SIG-M5 (cell line): ENCODE results near the gene RIMBP2.
"Not testable (repeated sequence)": the region's sequence is repeated elsewhere in the genome, so short reads cannot be mapped to it uniquely, and the experiment has no call there.

Experiments
- DNase-seq: peaks from one replicate; lab custom pipeline; 2025; lab: John Stamatoyannopoulos, UW

Gene RIMBP2, protein sequence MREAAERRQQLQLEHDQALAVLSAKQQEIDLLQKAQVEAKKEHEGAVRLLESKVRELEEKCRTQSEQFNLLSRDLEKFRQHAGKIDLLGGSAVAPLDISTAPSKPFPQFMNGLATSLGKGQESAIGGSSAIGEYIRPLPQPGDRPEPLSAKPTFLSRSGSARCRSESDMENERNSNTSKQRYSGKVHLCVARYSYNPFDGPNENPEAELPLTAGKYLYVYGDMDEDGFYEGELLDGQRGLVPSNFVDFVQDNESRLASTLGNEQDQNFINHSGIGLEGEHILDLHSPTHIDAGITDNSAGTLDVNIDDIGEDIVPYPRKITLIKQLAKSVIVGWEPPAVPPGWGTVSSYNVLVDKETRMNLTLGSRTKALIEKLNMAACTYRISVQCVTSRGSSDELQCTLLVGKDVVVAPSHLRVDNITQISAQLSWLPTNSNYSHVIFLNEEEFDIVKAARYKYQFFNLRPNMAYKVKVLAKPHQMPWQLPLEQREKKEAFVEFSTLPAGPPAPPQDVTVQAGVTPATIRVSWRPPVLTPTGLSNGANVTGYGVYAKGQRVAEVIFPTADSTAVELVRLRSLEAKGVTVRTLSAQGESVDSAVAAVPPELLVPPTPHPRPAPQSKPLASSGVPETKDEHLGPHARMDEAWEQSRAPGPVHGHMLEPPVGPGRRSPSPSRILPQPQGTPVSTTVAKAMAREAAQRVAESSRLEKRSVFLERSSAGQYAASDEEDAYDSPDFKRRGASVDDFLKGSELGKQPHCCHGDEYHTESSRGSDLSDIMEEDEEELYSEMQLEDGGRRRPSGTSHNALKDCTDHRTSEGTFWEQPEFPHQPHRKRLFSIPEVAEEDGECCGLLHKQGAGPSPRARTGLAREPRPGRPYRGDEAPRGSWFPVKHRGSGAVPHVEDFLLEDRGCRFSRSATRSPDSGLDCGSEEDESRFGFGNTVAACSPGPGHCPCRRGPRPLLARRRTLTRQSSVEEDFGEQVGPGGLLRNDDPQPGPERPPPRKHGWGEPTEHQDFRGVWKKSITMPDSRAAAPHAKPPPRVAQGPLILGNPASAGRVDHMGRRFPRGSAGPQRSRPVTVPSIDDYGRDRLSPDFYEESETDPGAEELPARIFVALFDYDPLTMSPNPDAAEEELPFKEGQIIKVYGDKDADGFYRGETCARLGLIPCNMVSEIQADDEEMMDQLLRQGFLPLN (N-terminal part only)

DNA sequence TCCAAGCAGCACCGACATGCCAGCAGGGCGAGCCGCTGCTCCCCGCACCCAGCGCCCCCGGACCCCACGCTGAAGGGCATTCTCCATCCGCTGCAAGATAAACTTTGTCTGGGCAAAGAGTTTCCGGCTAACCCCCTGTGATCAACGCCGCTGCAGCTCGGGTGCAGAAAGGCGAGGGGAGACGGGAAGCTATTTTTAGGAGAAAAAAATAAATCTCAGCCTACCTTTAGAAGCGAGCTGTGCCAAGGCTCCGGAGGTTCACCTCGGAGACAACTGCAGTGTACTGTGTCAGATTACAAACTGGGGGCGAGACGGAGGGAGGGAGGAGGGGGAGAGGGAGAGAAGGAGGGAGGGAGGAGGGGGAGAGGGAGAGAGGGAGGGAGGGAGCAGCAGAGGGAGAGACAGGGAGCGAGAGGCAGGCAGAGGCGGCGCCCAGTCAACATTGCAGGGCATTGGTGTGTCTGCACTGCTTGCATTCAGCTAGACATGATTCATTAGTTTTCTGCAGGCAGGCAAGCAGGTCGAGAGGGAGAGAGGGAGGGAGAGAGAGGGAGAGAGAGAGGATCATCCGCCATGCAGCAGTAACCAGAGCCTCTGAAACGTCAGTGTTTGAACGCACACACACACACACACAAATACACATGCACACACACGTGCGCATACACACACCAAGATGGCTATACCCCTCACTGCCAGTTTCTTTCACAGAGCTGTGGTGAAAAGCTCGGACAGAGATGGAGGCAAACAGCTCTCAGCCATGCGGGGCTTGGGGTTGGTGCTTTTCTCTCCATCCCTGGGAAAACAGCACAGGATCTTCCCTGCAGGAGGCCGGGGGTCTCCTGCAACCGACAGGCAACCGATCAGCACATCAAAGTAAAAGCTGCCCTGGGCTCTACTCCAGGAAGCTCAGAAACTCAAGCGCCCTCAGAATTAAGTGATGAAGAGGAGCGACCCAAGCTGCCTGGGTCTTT is at the start of gene RIMBP2:
Gene RIMBP2 (minus strand): TSS at position 302 of the 971 bp plus-strand sequence. CDS start 237,286 bp downstream, outside the sequence.
- no peak for DNase-seq

DNA sequence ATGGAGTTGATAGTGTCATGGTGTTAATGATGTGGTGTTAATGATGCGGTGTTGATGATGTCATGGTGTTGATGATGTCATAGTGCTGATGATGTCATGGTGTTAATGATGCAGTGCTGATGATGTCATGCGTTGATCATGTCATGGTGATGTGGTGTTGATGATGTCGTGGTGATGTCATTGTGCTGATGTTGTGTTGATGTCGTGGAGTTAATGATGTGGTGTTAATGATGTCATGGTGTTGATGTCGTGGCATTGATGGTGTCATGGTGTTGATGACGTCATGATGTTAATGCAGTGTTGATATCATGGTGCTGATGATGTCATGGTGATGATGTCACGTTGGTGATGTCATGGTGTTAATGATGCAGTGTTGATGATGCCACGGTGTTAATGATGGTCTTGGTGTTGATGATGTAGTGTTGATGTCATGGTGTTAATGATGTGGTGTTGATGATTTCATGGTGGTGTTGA is 49.1 kb upstream of the RIMBP2 start:
- no peak for DNase-seq

DNA sequence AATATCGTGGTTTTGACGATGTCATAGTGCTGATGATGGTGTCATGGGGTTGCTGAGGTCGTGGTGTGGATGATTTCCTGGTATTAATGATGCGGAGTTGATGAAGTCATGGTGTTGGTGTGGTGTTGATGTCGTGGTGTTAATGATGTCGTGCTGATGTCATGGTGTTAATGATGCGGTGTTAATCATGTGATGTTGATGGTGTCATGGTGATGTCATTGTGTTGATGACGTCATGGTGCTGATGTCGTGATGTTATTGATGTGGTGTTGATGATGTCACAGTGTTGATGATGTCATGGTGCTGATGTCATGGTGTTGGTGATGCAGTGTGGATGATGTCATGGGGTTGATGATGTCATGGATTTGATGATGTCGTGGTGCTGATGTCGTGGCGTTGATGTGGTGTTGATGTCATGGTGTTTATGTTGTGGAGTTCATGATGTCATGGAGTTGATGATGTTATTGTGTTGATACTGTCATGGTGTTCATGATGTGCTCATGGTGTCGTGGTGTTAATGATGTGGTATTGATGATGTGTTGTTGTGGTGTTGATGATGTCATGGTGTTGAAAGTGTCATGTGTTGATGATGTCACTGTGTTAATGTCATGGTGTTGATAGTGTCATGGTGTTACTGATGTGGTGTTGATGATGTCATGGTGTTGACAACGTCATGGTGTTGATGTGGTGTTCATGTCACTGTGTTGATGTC is 48.5 kb upstream of the RIMBP2 start:
- DNase-seq, result no peak

GRCh38 chr12:130764073-130764472 is 48.0 kb upstream of the RIMBP2 start:
- DNase-seq, result no peak

GRCh38 chr12:130762319-130762675 is 46.2 kb upstream of the RIMBP2 start:
- DNase-seq, result no peak

GRCh38 chr12:130761537-130762318 is 45.6 kb upstream of the RIMBP2 start:
- DNase-seq, result no peak

GRCh38 chr12:130754234-130754901 is 38.3 kb upstream of the RIMBP2 start:
- no peak for DNase-seq

- DNase-seq, result no peak
Measured at GRCh38 chr12:130752692-130753230, 36.7 kb upstream of the RIMBP2 start.

DNA sequence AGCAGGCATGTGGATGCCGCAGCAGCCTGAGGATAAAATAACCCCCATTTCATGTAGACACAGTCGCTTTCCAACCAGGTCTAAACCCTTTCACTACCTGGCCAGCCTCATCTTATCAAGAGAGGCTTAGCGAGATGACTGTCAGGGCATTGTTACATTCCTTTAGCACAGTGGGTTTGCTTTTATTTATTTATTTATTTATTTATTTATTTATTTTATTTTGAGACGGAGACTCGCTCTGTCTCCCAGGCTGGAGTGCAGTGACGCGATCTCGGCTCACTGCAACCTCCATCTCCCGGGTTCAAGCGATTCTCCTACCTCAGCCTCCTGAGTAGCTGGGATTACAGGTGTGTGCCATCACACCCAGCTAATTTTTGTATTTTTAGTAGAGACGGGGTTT is 35.9 kb upstream of the RIMBP2 start:
- not testable (repeated sequence) for DNase-seq

- no peak for DNase-seq
Measured at GRCh38 chr12:130748786-130749185, 32.7 kb upstream of the RIMBP2 start.

- no peak for DNase-seq
Measured at GRCh38 chr12:130747867-130748740, 32.0 kb upstream of the RIMBP2 start.

DNA sequence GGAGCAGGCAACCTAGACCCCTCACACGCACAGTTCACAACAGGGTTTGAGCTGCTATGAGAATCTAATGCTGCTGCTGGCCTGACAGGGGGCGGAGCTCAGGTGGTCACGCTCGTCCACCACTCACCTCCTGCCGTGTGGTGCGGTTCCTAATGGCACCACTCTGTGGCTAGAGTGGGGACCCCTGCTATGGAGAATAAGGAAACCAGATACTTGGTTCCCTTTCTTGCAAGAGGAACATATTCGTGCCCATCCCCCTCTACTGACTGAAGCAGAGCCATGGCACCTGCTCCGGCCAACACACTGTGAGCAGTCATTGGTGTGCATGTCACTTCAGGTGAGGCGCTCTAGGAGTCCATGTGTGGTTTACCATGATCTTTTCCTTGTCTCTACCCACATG is 30.4 kb upstream of the RIMBP2 start:
- DNase-seq, result no peak

GRCh38 chr12:130745921-130746320 is 29.8 kb upstream of the RIMBP2 start:
- DNase-seq, result no peak

- DNase-seq, result no peak
Measured at GRCh38 chr12:130744274-130744673, 28.2 kb upstream of the RIMBP2 start.

GRCh38 chr12:130743606-130744005 is 27.5 kb upstream of the RIMBP2 start:
- DNase-seq, result no peak

GRCh38 chr12:130743176-130743575 is 27.1 kb upstream of the RIMBP2 start:
- DNase-seq, result no peak

GRCh38 chr12:130742716-130743115 is 26.6 kb upstream of the RIMBP2 start:
- no peak for DNase-seq

GRCh38 chr12:130742112-130742511 is 26.0 kb upstream of the RIMBP2 start:
- DNase-seq, result no peak
